Skeletal muscle tissue (tissue), 4 donors: ENCODE measurements around the gene CHRNB1. TPM values are rescaled to one million over a fixed set of nuclear protein-coding genes. Genes with fewer than 3 reads are reported as not detected.

Experiments
- H3K27ac ChIP-seq: one replicate; pipeline ENCODE4 v1.7.0; 2013; ENCODE audit warnings: mild to moderate bottlenecking, low read depth, low read length, inconsistent platforms
- H3K27me3 ChIP-seq, 3 donors: one replicate each; pipeline ENCODE4 v1.7.0; 2013; ENCODE audit warnings: low read length in 3 of 3; ENCODE audit not compliant: control insufficient read depth in 3 of 3, insufficient read depth in 3 of 3
- H3K36me3 ChIP-seq, 3 donors: one replicate each; pipeline ENCODE4 v1.7.0; 2013; ENCODE audit warnings: low read length in 3 of 3; ENCODE audit not compliant: control insufficient read depth in 3 of 3, insufficient read depth in 3 of 3
- H3K4me1 ChIP-seq, 3 donors: one replicate each; pipeline ENCODE4 v1.7.0; 2013; ENCODE audit warnings: low read length in 3 of 3, mild to moderate bottlenecking in 3 of 3; ENCODE audit not compliant: control insufficient read depth in 3 of 3, insufficient read depth in 3 of 3
- H3K4me3 ChIP-seq, 3 donors: one replicate each; pipeline ENCODE4 v1.7.0; 2013; ENCODE audit warnings: low read length in 3 of 3
- H3K9ac ChIP-seq, 3 donors: one replicate each; pipeline ENCODE4 v1.7.0; 2013; ENCODE audit warnings: low read length in 3 of 3, mild to moderate bottlenecking in 3 of 3, moderate library complexity in 2 of 3, low read depth in 1 of 3
- H3K9me3 ChIP-seq, 3 donors: one replicate each; pipeline ENCODE4 v1.7.0; 2013; ENCODE audit warnings: low read length in 3 of 3; ENCODE audit not compliant: control insufficient read depth in 3 of 3
- total RNA-seq: library from RNA; depleted of rRNA; stranded (reverse); fragments of >200 nt; gene quantifications from one replicate; pipeline ENCODE4 v1.2.3, GENCODE V29; 2014
- donor health status: Osteomylitis.

Gene CHRNB1
- total RNA-seq, 1 donor from 2014 or later = 31.3 TPM

DNA sequence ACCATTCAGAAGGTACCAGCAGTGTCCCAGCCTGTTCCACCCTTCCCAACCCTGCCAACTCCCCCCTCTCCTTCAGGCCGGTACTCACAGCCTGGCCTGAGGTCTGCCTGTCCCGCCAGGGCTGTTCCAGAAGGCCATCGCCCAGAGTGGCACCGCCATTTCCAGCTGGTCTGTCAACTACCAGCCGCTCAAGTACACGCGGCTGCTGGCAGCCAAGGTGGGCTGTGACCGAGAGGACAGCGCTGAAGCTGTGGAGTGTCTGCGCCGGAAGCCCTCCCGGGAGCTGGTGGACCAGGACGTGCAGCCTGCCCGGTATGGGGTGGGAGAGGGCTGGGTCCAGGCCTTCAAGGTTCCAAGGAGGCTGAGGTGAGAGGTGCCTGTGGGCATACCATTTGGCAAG, 30.0 kb upstream of the CHRNB1 start:
- Histone ChIP-seq H3K4me1 (no peaks in the 10 kb centered on the region), H3K27me3 (peaks cover 0 to under 1% (median 0%) of the 10 kb centered on the region in 3 donors), H3K4me3 (no peak overlapping the region), H3K9ac (no peak overlapping the region), H3K27ac (no peak overlapping the region), H3K36me3 (peaks cover 6 to 8% (median 7%) of the 10 kb centered on the region in 3 donors), H3K9me3 (no peaks in the 10 kb centered on the region)

- Histone ChIP-seq H3K9me3 (no peaks in the 10 kb centered on the region), H3K9ac (no peak overlapping the region)
Observed at GRCh38 chr17:7415784-7416183, 29.1 kb upstream of the CHRNB1 start.

GRCh38 chr17:7416323-7416722, 28.5 kb upstream of the CHRNB1 start:
- Histone ChIP-seq H3K4me3 (no peak overlapping the region), H3K9ac (no peak overlapping the region), H3K36me3 (peaks cover 3 to 8% (median 6%) of the 10 kb centered on the region in 3 donors), H3K4me1 (no peaks in the 10 kb centered on the region), H3K27ac (no peak overlapping the region), H3K27me3 (peaks cover 0 to 4% (median 0%) of the 10 kb centered on the region in 3 donors), H3K9me3 (no peaks in the 10 kb centered on the region)

More at GRCh38 chr17:7415784-7416183, 29.1 kb upstream of the CHRNB1 start:
- Histone ChIP-seq H3K36me3 (peaks cover 3 to 8% (median 6%) of the 10 kb centered on the region in 3 donors), H3K27ac (no peak overlapping the region), H3K4me3 (no peak overlapping the region), H3K4me1 (no peaks in the 10 kb centered on the region), H3K27me3 (peaks cover 0 to 4% (median 0%) of the 10 kb centered on the region in 3 donors)

- H3K27me3 ChIP-seq = peaks cover 0 to 4% (median 0%) of the 10 kb centered on the region in 3 donors
- H3K4me1 ChIP-seq = no peaks in the 10 kb centered on the region
- H3K9ac ChIP-seq = no peak overlapping the region
- H3K9me3 ChIP-seq = no peaks in the 10 kb centered on the region
- H3K4me3 ChIP-seq = no peak overlapping the region
- no peak overlapping the region for H3K27ac ChIP-seq
- H3K36me3 ChIP-seq = peaks cover 3 to 8% (median 6%) of the 10 kb centered on the region in 3 donors
Observed at GRCh38 chr17:7417056-7417655, 27.7 kb upstream of the CHRNB1 start.

DNA sequence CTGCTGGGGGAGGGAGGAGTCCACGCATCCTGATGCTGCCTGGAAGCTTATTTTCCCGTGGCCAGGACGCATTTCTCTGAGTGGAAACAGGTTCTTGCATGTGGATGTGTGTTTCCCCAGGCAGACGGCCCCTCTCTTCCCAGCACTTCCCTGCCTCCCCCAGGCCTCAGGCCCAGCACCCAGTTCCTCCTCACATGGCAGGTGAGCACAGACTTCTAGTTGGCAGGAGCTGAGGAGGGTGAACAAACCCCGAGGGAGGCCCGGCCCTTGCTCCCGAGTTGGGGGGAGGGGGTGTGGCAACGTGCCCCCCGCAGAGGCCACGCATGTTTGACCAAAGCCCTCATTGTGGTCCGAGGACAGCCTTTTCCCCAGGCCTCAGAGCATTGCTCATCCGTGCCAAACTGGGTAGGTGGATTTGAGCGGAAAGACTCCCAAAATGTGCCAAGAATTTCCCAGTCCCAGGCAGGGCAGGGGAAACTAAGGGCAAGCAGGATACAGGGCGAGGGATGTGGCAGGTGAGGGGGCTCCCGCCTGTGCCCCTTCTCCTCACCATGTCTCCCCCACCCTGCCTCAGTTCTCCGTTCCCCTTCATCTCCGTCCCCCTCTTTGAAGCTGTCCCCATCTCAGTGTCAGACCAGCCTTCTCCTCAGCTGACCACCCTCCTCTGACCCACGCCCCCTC, 26.2 kb upstream of the CHRNB1 start:
- no peaks in the 10 kb centered on the region for H3K9me3 ChIP-seq

GRCh38 chr17:7419819-7420610, 24.8 kb upstream of the CHRNB1 start, which contains the start of gene SPEM1:
TSS of gene SPEM1 (plus strand) at chr17:7420324. CDS start at chr17:7420385, 61 bp downstream.
- no peak within 1 kb of the TSS for H3K9ac ChIP-seq
- peaks cover 3 to 6% (median 6%) of the 10 kb centered on the region in 3 donors for H3K36me3 ChIP-seq
- H3K27ac ChIP-seq = no peak within 1 kb of the TSS
- no peaks in the 10 kb centered on the region for H3K9me3 ChIP-seq
- peaks cover 0 to 4% (median 0%) of the 10 kb centered on the region in 3 donors for H3K27me3 ChIP-seq
- H3K4me3 ChIP-seq = no peak within 1 kb of the TSS
- no peaks in the 10 kb centered on the region for H3K4me1 ChIP-seq

More for the DNA sequence above, 26.2 kb upstream of the CHRNB1 start:
- Histone ChIP-seq H3K4me3 (no peak overlapping the region), H3K9ac (no peak overlapping the region), H3K27me3 (peaks cover 0 to 4% (median 0%) of the 10 kb centered on the region in 3 donors), H3K36me3 (peaks cover 3 to 8% (median 6%) of the 10 kb centered on the region in 3 donors), H3K4me1 (no peaks in the 10 kb centered on the region), H3K27ac (no peak overlapping the region)

DNA sequence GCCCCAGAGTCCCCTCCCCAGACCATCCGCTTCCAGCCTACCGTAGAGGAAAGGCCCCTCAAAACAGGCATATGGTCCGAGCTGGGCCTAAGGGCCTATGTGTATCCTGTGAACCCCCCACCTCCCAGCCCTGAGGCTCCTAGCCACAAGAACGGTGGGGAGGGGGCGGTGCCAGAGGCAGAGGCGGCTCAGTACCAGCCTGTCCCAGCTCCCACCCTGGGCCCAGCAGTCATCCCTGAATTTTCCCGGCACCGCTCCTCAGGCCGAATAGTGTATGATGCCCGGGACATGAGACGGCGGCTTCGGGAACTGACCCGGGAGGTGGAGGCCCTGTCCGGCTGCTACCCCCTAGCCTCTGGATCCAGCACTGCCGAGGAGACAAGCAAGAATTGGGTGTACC, 23.7 kb upstream of the CHRNB1 start:
- Histone ChIP-seq H3K4me3 (no peak overlapping the region), H3K27ac (no peak overlapping the region), H3K9me3 (no peaks in the 10 kb centered on the region), H3K36me3 (no peaks in the 10 kb centered on the region), H3K27me3 (peaks cover 0 to 4% (median 0%) of the 10 kb centered on the region in 3 donors), H3K9ac (no peak overlapping the region), H3K4me1 (no peaks in the 10 kb centered on the region)

- Histone ChIP-seq H3K27me3 (peaks cover 0 to 4% (median 0%) of the 10 kb centered on the region in 3 donors), H3K4me3 (no peak overlapping the region), H3K9ac (no peak overlapping the region), H3K9me3 (no peaks in the 10 kb centered on the region), H3K4me1 (no peaks in the 10 kb centered on the region), H3K27ac (no peak overlapping the region), H3K36me3 (no peaks in the 10 kb centered on the region)
Observed at GRCh38 chr17:7423679-7424078, 21.2 kb upstream of the CHRNB1 start.

GRCh38 chr17:7425316-7425715, 19.5 kb upstream of the CHRNB1 start, which contains the start of gene SPEM2:
TSS of gene SPEM2 (plus strand) at chr17:7425616. CDS start at chr17:7425689, 73 bp downstream.
- Histone ChIP-seq H3K4me3 (no peak within 1 kb of the TSS), H3K36me3 (no peaks in the 10 kb centered on the region), H3K27ac (no peak within 1 kb of the TSS), H3K9me3 (no peaks in the 10 kb centered on the region), H3K27me3 (no peaks in the 10 kb centered on the region), H3K9ac (no peak within 1 kb of the TSS), H3K4me1 (no peaks in the 10 kb centered on the region)
